ENCODE data around the gene THYN1.

THYN1 gene

DNA sequence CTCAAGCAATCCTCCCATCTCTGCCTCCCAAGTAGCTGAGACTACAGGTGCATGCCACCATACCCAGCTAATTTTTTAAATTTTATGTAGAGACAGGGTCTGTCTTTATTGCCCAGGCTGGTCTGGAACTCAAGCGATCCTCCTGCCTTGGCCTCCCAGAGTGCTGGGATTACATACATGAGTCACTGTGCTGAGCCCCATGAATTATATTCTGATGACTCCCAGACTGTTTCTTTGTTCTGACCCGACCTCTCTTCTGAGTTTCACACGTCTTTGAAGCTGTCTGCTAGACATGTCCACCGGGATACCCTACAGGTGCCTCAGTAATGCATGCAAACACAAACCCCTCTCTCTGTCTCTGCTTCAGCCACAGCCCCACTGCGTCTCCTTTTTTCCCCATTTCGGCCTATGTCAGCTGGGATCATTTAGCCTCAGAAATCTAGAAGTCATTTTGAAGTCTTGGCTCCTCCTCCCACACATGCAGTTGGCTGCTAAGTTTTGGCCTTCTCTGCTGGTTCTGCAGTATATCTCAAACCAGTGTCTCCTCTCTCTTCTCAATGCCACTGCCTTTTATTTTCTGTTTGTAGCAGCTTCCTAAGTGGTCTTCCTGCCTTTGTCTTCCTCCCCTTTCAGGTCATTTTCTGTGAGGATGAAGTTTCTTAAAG lies 23.9 kb downstream of the THYN1 start:
- no peak for DNase-seq (ENCODE audit: low read depth)
- no peak overlapping the region for H3K4me3 ChIP-seq (ENCODE audit: low read depth, low read length)
- TF ChIP-seq, protein P1, sequence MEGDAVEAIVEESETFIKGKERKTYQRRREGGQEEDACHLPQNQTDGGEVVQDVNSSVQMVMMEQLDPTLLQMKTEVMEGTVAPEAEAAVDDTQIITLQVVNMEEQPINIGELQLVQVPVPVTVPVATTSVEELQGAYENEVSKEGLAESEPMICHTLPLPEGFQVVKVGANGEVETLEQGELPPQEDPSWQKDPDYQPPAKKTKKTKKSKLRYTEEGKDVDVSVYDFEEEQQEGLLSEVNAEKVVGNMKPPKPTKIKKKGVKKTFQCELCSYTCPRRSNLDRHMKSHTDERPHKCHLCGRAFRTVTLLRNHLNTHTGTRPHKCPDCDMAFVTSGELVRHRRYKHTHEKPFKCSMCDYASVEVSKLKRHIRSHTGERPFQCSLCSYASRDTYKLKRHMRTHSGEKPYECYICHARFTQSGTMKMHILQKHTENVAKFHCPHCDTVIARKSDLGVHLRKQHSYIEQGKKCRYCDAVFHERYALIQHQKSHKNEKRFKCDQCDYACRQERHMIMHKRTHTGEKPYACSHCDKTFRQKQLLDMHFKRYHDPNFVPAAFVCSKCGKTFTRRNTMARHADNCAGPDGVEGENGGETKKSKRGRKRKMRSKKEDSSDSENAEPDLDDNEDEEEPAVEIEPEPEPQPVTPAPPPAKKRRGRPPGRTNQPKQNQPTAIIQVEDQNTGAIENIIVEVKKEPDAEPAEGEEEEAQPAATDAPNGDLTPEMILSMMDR (conservative IDR thresholded peaks at IDR 0.05; ENCODE audit: low read depth, low read length) = no peak

DNA sequence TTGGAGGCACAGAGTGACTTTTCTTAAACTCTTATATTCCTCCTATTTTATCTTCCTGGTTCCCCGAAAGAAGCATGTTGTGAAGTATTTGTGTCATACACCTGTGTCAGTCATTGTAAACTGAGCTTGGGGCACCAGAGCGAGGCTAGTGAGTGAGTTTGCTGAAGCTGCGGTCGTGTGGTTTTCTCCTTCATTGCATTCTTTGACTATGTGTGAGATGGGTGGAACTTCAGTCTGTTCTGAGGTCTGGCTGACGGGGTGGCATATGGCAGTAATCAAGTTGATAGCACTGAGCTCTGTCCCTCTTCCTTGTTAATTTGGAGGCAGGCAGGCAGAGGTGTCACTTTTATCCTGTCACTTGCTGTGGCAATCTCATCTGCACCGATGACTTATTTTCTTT lies 24.5 kb downstream of the THYN1 start:
- H3K4me3 ChIP-seq (ENCODE audit: low read depth, low read length) = no peak overlapping the region
- no peak for DNase-seq (ENCODE audit: low read depth)
- TF ChIP-seq, protein P1 (conservative IDR thresholded peaks at IDR 0.05; ENCODE audit: low read depth, low read length) = no peak

DNA sequence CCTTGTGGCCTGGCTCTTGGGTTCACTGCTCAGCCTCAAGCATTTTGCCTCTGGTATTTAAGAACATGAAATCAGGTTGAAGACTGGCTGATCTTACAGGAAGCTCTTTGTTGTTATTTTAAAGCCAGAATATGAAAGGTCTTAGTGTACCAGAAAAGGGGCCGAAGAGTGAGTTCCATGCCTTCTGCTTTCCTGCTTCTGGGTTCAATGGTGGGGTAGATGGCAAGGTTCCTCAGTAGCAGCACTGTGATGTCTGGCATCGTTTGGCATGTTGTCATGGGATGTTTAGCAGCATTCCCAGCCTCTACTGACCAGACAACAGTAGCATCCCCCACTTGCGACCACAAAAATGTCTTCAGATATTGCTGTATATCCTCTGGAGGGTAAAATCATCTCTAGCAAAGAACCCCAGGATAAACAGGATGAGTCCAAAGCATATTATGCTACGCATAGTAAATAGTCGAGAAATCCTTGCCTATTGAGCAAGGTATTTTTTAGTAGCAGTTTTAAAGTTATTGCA lies 26.3 kb downstream of the THYN1 start:
- TF ChIP-seq, protein P1 (conservative IDR thresholded peaks at IDR 0.05; ENCODE audit: low read depth, low read length) = no peak
- no peak overlapping the region for H3K4me3 ChIP-seq (ENCODE audit: low read depth, low read length)
- DNase-seq (ENCODE audit: low read depth) = peak; percentile 27

DNA sequence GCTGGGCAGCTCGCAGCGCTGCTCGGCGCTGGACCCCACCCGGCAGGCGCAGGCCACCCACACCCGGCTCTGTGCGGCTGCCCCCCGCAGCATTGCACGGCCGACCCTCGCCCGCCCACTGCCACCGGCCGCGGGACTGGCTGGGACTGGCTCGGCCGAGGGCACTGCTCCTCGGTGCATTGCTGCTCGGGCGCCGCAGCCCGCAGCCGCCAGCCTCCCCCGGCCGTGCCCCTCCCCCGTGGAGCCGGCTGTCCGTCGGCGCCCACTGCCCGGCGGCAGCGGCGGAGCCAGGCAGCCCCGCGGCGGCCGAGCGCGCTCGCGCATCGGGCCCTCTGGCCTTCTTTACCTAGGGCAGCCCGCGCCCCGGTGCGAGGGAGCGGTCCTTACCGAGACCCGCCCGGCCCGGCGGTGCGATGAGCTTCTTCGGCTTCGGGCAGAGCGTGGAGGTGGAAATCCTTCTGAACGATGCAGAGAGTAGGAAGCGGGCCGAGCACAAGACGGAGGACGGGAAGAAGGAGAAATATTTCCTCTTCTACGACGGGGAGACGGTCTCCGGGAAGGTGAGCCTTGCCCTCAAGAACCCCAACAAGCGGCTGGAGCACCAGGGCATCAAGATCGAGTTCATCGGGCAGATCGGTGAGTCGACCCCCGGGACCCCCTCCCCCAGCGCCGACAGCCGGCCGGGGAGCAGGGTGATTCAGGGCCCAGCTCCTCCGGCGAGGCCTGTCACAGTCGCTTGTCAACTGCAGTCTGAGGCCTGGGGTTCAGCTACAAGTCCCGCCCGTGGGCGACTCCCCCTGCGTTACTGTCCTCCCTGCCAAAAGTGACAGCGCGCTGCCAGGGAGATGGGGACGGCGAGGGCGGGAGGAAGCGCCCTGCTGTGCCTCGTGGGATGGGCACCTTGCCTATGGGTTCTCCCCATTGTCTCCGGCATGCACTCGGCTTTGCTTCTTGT lies 28.2 kb downstream of the THYN1 start:
- peak; percentile 34 for DNase-seq (ENCODE audit: low read depth)
- TF ChIP-seq, protein P1 (conservative IDR thresholded peaks at IDR 0.05; ENCODE audit: low read depth, low read length) = no peak
- H3K4me3 ChIP-seq (ENCODE audit: low read depth, low read length) = peak overlapping the region; percentile 89

DNA sequence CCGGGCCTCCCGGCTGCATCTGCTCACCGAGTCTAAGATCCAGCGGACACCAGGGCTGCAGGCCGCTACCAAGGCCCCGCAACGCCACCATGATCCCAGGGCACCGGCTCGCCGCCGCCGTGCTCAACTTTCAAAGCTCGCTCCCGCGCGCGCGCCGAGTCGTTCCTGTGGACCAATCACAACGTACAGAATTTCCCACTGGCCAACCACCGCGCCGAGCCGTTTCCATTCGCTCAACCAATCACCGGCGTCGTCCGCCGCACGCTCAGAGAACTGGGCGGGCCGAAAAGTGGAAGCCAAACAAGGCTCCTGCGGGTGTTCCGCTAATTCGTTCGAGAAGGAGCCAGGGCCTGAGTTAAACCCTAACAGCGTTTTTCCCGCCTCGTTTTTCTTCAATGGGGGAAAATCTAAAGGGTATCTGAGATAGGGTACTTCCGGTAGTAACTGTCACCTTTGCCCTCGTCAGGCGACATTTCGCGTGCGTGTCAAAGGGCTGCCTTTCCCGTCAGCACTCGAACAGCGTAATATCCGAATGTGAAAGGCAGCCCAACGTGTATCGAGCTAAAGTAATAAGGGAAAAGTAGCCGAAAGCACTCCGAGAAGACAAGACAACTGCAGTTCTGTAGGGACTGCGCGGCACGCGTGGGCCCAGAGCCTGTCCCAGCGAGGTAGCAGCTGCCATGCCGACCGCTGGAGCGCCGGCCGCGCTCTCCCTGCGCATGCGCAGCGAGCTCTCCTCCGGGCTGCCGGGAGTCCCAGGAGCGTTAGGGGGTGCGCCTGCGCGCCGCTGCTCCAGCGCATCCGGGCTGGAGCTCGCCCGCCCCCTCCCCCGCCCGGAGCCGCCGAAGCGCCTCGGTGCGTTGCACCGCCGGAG lies 29.1 kb downstream of the THYN1 start, which contains the start of the genes NCAPD3 and VPS26B:
TSS of gene NCAPD3 (minus strand) at position 132 of the 874 bp plus-strand sequence. CDS start at position 91, 41 bp downstream.
TSS of gene VPS26B (plus strand) at position 836 of the 874 bp plus-strand sequence. CDS start 452 bp downstream, outside the sequence.
- TF ChIP-seq, protein P1 (conservative IDR thresholded peaks at IDR 0.05; ENCODE audit: low read depth, low read length) = no peak
- DNase-seq (ENCODE audit: low read depth) = peak; percentile 97
- peak within 1 kb of the TSS; percentile 89 for H3K4me3 ChIP-seq (ENCODE audit: low read depth, low read length)

DNA sequence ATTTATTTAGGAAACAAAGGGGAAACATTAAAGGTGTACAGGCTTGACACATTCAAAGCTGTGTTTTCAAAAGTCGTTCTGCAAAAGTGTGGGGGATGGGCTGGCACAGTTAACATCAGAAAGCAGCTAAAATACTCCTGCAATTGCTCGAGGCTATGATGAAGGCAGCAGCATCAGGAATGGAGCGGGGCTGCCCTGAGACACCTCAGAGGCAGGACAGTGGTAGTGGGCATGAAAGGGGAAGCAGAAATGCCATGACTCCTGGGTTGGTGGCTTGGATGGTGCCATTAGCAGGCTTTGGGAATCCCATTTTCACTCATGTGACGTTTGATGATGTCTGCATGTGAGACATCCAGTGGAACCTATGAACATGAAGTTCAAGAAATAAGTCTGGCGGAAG lies 30.0 kb downstream of the THYN1 start:
- H3K4me3 ChIP-seq (ENCODE audit: low read depth, low read length) = peak overlapping the region; percentile 89
- no peak for DNase-seq (ENCODE audit: low read depth)
- TF ChIP-seq, protein P1 (conservative IDR thresholded peaks at IDR 0.05; ENCODE audit: low read depth, low read length) = no peak

Data from choroid plexus epithelial cell (primary cell).